RWPE2 (cell line): ENCODE results near the gene KLHL29.

Source experiments
- ATAC-seq: fragments of 200-7000 bp; cut with Tn5 transposase; 3 replicates; pipeline ENCODE4 v1.9.1; 2021; ENCODE audit warnings: low read depth
- DNase-seq: peaks from one replicate; pipeline ENCODE4 v3.0.0-alpha.2; 2020; ENCODE audit warnings: low spot score
- H3K27ac ChIP-seq: fragments of 450-650 bp; 2 replicates; pipeline ENCODE4 v1.5.1; 2017; ENCODE audit warnings: mild to moderate bottlenecking; ENCODE audit not compliant: poor library complexity, severe bottlenecking
- H3K27me3 ChIP-seq: fragments of 250-450 bp; sonication (Bioruptor Pico); 2 replicates; pipeline ENCODE4 v1.5.1; 2021; ENCODE audit warnings: mild to moderate bottlenecking, moderate library complexity; ENCODE audit not compliant: insufficient read depth, poor library complexity, severe bottlenecking
- H3K36me3 ChIP-seq: fragments of 250-450 bp; sonication (Bioruptor Pico); 2 replicates; pipeline ENCODE4 v1.5.1; 2020; ENCODE audit warnings: low read depth, mild to moderate bottlenecking, moderate library complexity
- H3K4me1 ChIP-seq: fragments of 250-450 bp; sonication (Bioruptor Pico); 2 replicates; pipeline ENCODE4 v1.5.1; 2021; ENCODE audit warnings: mild to moderate bottlenecking, moderate library complexity; ENCODE audit not compliant: insufficient read depth, poor library complexity, severe bottlenecking
- H3K4me3 ChIP-seq: fragments of 250-450 bp; sonication (Bioruptor Pico); 2 replicates; pipeline ENCODE4 v1.5.1; 2021; ENCODE audit warnings: mild to moderate bottlenecking, moderate library complexity; ENCODE audit not compliant: severe bottlenecking
- H3K9me3 ChIP-seq: fragments of 250-450 bp; sonication (Bioruptor Pico); 2 replicates; pipeline ENCODE4 v1.5.1; 2021; ENCODE audit warnings: mild to moderate bottlenecking, moderate library complexity; ENCODE audit not compliant: severe bottlenecking
- TF ChIP-seq, protein P1 (sequence below): fragments of 450-650 bp; IDR thresholded peaks from one replicate; pipeline ENCODE4 v1.5.1; 2017; ENCODE audit warnings: mild to moderate bottlenecking, moderate library complexity; ENCODE audit not compliant: poor library complexity, severe bottlenecking

The KLHL29 gene

DNA sequence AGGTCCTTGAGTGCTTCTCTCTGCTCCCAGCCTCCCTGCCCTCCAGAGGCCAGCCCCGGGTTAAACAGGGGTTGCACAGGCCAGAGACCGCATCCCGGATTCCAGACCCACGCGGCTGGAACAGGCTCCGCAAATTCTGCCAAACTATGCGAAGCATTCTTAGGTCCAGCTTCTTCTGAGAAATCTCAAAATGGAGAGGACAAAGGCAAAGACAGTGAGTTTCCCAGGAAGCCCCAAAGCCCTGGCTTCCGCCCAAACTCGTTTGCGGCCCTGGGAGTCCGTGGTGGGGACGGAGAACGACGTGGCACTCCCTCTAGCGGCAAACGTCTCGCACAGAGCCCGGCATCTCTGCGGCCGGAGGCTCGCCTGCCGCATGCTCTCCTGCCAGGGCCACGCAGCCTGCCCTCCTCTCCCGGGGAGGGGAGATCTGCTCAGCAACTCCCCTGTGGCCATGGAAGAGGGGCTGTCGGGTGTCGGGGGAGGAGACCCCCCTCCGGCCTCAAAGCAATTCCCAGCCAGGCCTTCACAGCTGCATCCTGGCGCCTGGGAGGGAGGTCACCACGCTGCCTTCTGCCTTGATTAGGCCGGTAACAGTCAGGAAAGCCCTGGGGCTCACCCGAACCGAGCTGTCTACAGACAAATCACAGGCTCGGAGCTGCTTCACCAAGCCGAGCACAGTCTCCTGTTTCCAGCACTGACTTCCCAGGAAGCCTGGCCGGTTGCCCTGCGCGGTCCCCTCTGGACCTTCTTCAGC, 33.4 kb upstream of the KLHL29 start:
- TF ChIP-seq, protein P1, sequence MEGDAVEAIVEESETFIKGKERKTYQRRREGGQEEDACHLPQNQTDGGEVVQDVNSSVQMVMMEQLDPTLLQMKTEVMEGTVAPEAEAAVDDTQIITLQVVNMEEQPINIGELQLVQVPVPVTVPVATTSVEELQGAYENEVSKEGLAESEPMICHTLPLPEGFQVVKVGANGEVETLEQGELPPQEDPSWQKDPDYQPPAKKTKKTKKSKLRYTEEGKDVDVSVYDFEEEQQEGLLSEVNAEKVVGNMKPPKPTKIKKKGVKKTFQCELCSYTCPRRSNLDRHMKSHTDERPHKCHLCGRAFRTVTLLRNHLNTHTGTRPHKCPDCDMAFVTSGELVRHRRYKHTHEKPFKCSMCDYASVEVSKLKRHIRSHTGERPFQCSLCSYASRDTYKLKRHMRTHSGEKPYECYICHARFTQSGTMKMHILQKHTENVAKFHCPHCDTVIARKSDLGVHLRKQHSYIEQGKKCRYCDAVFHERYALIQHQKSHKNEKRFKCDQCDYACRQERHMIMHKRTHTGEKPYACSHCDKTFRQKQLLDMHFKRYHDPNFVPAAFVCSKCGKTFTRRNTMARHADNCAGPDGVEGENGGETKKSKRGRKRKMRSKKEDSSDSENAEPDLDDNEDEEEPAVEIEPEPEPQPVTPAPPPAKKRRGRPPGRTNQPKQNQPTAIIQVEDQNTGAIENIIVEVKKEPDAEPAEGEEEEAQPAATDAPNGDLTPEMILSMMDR = peak; percentile 88
- Histone ChIP-seq H3K27ac (no peak overlapping the region), H3K4me1 (no peaks in the 10 kb centered on the region), H3K27me3 (no peaks in the 10 kb centered on the region), H3K4me3 (no peak overlapping the region), H3K36me3 (no peaks in the 10 kb centered on the region), H3K9me3 (no peaks in the 10 kb centered on the region)
- DNase-seq = no peak
- peak; percentile 88 for ATAC-seq

DNA sequence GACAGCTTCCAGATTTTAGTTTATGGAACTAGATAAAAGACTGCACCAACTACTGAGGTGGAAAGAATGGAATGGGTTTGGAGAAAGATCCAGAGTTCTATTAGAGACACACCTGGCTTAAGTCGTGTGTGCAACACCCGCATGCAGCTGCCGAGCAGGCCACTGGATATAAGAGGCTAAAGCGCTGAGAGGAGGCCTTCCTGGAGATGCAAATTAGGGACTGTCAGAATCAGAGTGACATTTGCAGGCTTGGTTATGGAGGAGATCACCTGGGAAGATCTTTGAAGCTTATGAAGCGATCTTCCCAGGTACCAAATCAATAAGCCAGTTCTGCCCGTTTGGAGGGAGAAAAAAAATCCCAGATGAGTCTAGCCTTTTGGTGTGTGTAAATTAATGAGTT, 30.4 kb upstream of the KLHL29 start:
- H3K4me3 ChIP-seq = no peak overlapping the region

DNA sequence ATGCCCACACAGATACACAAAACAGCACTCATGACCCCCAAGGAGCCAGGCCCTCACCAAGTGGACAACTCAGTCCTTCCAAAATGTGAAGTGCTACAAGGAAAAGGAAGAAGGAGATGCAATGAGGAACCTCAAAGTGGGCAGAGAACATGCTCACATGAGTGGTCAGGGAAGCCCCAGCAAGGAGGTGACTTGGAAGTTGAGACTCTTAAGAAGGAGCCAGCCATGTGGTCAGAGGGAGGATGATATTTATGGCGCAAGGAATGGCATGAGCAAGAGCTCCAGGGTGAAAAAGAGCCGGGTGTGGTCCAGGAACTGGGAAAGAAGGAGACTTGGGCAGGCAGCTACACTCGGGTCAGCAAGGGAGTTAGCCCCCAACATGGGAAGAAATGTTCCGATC, 30.0 kb upstream of the KLHL29 start:
- DNase-seq (no peak), ATAC-seq (no peak)
- H3K27ac ChIP-seq = no peak overlapping the region
- no peaks in the 10 kb centered on the region for H3K36me3 ChIP-seq
- TF ChIP-seq, protein P1 = no peak
- H3K27me3 ChIP-seq = no peaks in the 10 kb centered on the region
- no peaks in the 10 kb centered on the region for H3K9me3 ChIP-seq
- H3K4me1 ChIP-seq = no peaks in the 10 kb centered on the region
- H3K4me3 ChIP-seq = no peak overlapping the region

More for the DNA sequence above, 30.4 kb upstream of the KLHL29 start:
- TF ChIP-seq, protein P1 = no peak
- DNase-seq (no peak), ATAC-seq (no peak)
- Histone ChIP-seq H3K27me3 (no peaks in the 10 kb centered on the region), H3K4me1 (no peaks in the 10 kb centered on the region), H3K36me3 (no peaks in the 10 kb centered on the region), H3K9me3 (no peaks in the 10 kb centered on the region), H3K27ac (no peak overlapping the region)

DNA sequence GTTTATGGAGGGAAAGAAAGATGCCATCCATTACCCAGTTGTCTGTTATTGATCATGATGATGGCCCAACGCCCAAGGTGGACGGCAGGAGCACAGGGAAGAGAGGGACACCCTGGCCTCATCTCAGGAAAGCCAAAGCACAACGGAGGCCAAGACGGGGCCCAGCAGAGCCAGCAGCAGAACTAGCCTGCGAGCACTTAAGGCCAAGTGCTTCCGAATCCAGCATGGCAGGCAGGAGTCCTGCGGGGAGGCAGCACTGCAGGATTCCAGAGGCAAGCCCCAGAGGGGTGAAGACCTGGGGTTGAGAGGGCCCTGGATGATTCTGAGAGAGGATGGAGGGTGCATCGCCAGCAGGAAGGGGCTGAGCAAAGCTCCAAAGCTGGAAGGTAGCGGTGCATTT, 28.3 kb upstream of the KLHL29 start:
- TF ChIP-seq, protein P1 = no peak
- DNase-seq (no peak), ATAC-seq (no peak)
- Histone ChIP-seq H3K27me3 (no peaks in the 10 kb centered on the region), H3K36me3 (no peaks in the 10 kb centered on the region), H3K27ac (no peak overlapping the region), H3K4me1 (no peaks in the 10 kb centered on the region), H3K9me3 (no peaks in the 10 kb centered on the region), H3K4me3 (no peak overlapping the region)
